K562 (cell line): ENCODE measurements around the gene MAPK8IP1. TPM values are rescaled to one million over a fixed set of nuclear protein-coding genes. Genes with fewer than 3 reads are reported as not detected.

ENCODE experiments used
- ATAC-seq: fragments of 200-7000 bp; cut with Tn5 transposase; 3 replicates; pipeline ENCODE4 v1.9.1; 2020; ENCODE audit warnings: moderate library complexity
- BruUV-seq: library from RNA; stranded (reverse); fragments of 400-500 nt; replicated peaks from 2 replicates; lab custom pipeline; 2021; lab: Mats Ljungman, UMichigan
- CTCF ChIA-PET: fragments of 300-600 bp; formaldehyde crosslinking; extraction: SDS; loops from one replicate; lab custom pipeline; 2021; ENCODE audit warnings: low intra/inter-chr PET ratio; lab: Yijun Ruan, JAX
- POLR2A ChIA-PET: fragments of 300-600, 350-650 bp; sonication (Branson Sonifier 250); formaldehyde crosslinking; extraction: SDS; loops from one replicate; lab custom pipeline; 2021; ENCODE audit warnings: antibody characterized with exemption, inconsistent platforms; lab: Yijun Ruan, JAX
- DNase-seq, 4 experiments: peaks; one replicate each; pipeline versions ENCODE4 v3.0.0 to v3.0.0-alpha.2; 2011 to 2018; ENCODE audit warnings: low spot score in 3 of 4, mixed read lengths in 3 of 4; ENCODE audit errors: extremely low read depth in 1 of 4
- FAIRE-seq: peaks from 2 replicates; lab custom pipeline; 2011; peaks lifted over from hg19 to GRCh38; lab: Jason Lieb, UNC
- H2AFZ ChIP-seq: 2 replicates; pipeline ENCODE4 v1.6.0; 2011; ENCODE audit warnings: low read depth, low read length, control low read depth, inconsistent platforms
- H3K27ac ChIP-seq: fragments of 200-600 bp; 3 replicates; pipeline ENCODE4 v1.8.0; 2011; ENCODE audit warnings: low read depth, mild to moderate bottlenecking, control low read depth, inconsistent platforms, low read length, moderate library complexity, mixed read lengths; ENCODE audit errors: extremely low read depth
- H3K27me3 ChIP-seq, 2 experiments: fragments of 300-600 bp in 1 of 2; 2 replicates in 1 of 2; 3 replicates in 1 of 2; pipeline versions ENCODE4 v1.6.0 to v1.8.0; 2011; ENCODE audit warnings: inconsistent platforms in 2 of 2, low read length in 2 of 2, mild to moderate bottlenecking in 1 of 2, mixed read lengths in 1 of 2, moderate library complexity in 1 of 2; ENCODE audit not compliant: control insufficient read depth in 2 of 2, insufficient read depth in 2 of 2
- H3K36me3 ChIP-seq: fragments of 300-600 bp; 3 replicates; pipeline ENCODE4 v1.8.0; 2011; ENCODE audit warnings: mild to moderate bottlenecking, low read length, inconsistent platforms; ENCODE audit not compliant: control insufficient read depth, insufficient read depth
- H3K4me1 ChIP-seq, 2 experiments: fragments of 200-600 bp in 1 of 2; replicated peaks in 1 of 2; 2 replicates in 1 of 2; 3 replicates in 1 of 2; pipeline versions ENCODE4 v1.5.1 to v1.8.0; 2011; ENCODE audit warnings: inconsistent platforms in 2 of 2, low read length in 2 of 2, mild to moderate bottlenecking in 1 of 2, mixed read lengths in 1 of 2, moderate library complexity in 1 of 2; ENCODE audit not compliant: control insufficient read depth in 2 of 2, insufficient read depth in 2 of 2
- H3K4me2 ChIP-seq: 2 replicates; pipeline ENCODE4 v1.6.1; 2011; ENCODE audit warnings: low read length, control low read depth, inconsistent platforms, mixed read lengths; ENCODE audit not compliant: insufficient read depth
- H3K4me3 ChIP-seq: fragments of 200-600 bp; sonication (generic), shearing (Covaris generic); 2 replicates; pipeline ENCODE4 v1.5.1; 2016; ENCODE audit warnings: control low read depth, inconsistent platforms
- H3K79me2 ChIP-seq: fragments of 200-600 bp; 3 replicates; pipeline ENCODE4 v1.8.0; 2011; ENCODE audit warnings: low read length, inconsistent platforms; ENCODE audit not compliant: control insufficient read depth, insufficient read depth
- H3K9ac ChIP-seq, 2 experiments: 2 replicates each; pipeline versions ENCODE4 v1.6.0 to v1.6.1; 2011; ENCODE audit warnings: low read depth in 2 of 2, low read length in 2 of 2, control low read depth in 1 of 2, inconsistent platforms in 1 of 2, mild to moderate bottlenecking in 1 of 2, mixed read lengths in 1 of 2; ENCODE audit not compliant: insufficient read depth in 1 of 2
- H3K9me1 ChIP-seq: one replicate; pipeline ENCODE4 v1.6.0; 2011; ENCODE audit warnings: inconsistent platforms, mild to moderate bottlenecking, low read length, moderate library complexity; ENCODE audit not compliant: control insufficient read depth, insufficient read depth
- H3K9me3 ChIP-seq: replicated peaks from 2 replicates; pipeline ENCODE4 v1.5.1; 2011; ENCODE audit warnings: low read depth, low read length, inconsistent platforms; ENCODE audit not compliant: control insufficient read depth, insufficient read depth
- H4K20me1 ChIP-seq: replicated peaks from 2 replicates; pipeline ENCODE4 v1.6.1; 2011; ENCODE audit warnings: low read length, inconsistent platforms, mixed read lengths; ENCODE audit not compliant: control insufficient read depth, insufficient read depth
- NFIC ChIP-seq: fragments of 450-650 bp; IDR thresholded peaks from 2 replicates; pipeline ENCODE4 v1.6.1; 2017; ENCODE audit warnings: mild to moderate bottlenecking, inconsistent platforms
- TFAM ChIP-seq: fragments of 250-450 bp; sonication (Bioruptor Pico); conservative IDR thresholded peaks from 2 replicates; pipeline ENCODE4 v1.5.0; 2021; ENCODE audit warnings: mild to moderate bottlenecking, moderate library complexity
- WGBS: fragments of 100-300 bp; shearing (Covaris generic); methylation state at CpG from one replicate; pipeline ENCODE4 v1.1.6; 2016; ENCODE audit warnings: low coverage, mixed read lengths; ENCODE audit not compliant: insufficient coverage; ENCODE audit errors: missing lambda C conversion rate; 5-methylcytosine and 5-hydroxymethylcytosine counted together
- in situ Hi-C: fragments of 300-500 bp; cut with MboI; formaldehyde crosslinking; loops from 4 replicates; pipeline ENCODE4 v1.15.0; 2018; ENCODE audit warnings: inconsistent platforms, mixed read lengths
- intact Hi-C: fragments of 100-400 bp; cut with micrococcal nuclease; formaldehyde crosslinking; loops from 2 replicates; pipeline ENCODE4 v1.14.2; 2022
- polyA plus RNA-seq, 8 experiments: library from polyadenylated mRNA; depleted of rRNA in 4 of 8; stranded (reverse) in 5 of 8; unstranded in 3 of 8; fragments of >200 nt; fragmentation: Nextera tagmentation in 2 of 8; fragmentation: Illumina TruSeq in 1 of 8; extraction: Ambion mirVana in 2 of 8; extraction: Trizol in 1 of 8; gene quantifications; 2 replicates each; pipeline versions ENCODE4 v1.2.1 to v1.2.3, GENCODE V29; 2011 to 2014; ENCODE audit warnings: inconsistent platforms in 1 of 8, missing spikeins in 1 of 8
- total RNA-seq, 7 experiments: library from RNA; depleted of rRNA in 6 of 7; stranded (reverse); fragments of >200 nt in 6 of 7; fragmentation: Illumina TruSeq in 2 of 7; extraction: Trizol in 2 of 7; gene quantifications; 2 replicates each; pipeline versions ENCODE4 v1.2.1 to v1.2.3, GENCODE V29; 2011 to 2021; ENCODE audit warnings: low replicate concordance in 1 of 7
- TF ChIP-seq, protein P1 (sequence below), 3 experiments: fragments of 200-800 bp in 1 of 3; sonication (Bioruptor generic) in 1 of 3; sonication (generic) in 1 of 3; formaldehyde crosslinking in 1 of 3; IDR thresholded peaks; 2 replicates each; pipeline versions ENCODE4 v1.6.1 to v1.8.0; 2016 to 2022; ENCODE audit warnings: mild to moderate bottlenecking in 2 of 3, missing compliant biosample characterization in 2 of 3, missing genetic modification characterization in 2 of 3, missing genetic modification reagents in 1 of 3

The MAPK8IP1 gene
- total and polyA plus RNA-seq, 9 of the 15 experiments (the other 6 are each of a cell fraction or from before 2014, with no cell fraction given): 0.13 to 6.9 (median 2.5) TPM

DNA sequence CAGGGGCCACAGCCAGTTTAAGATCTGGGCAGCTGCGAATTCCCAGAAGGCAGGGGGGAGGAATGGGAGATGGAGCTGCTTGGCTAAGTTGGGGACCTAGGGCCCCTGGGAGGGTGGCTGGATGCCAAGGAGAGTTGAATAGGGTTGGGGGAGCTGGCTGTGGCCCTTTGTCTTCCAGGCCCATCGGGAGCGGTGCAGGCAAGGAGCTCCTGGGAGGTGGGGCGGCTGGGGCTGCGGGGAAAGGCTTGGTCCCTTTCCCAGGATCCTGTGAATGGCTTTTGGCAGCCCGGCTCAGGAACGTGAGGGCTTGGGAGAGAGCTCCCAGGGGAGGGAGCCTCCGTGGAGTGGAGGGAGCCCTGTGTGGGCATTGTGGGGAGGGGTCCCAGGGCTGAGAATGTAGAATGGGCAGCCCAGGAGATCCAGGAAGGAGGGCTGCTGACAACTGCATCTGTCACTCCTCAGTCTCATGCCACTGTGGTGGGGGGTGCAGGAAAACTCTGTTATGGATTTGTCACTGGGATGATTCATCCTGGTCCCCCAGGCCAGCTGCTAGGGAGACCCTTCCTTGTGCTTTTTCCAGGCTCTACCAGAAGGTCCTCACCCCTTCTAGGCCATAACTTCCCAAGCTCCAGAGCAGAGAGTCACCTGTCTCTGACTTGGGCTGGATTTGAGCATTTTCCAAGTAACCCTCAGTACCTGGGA lies 15.6 kb downstream of the MAPK8IP1 start:
- TF ChIP-seq TFAM (CRISPR knock-in tag) (no peak), NFIC (0 out of 2 replicates have a peak, but pooled peaks have one; percentile 24)
- TF ChIP-seq, protein P1, sequence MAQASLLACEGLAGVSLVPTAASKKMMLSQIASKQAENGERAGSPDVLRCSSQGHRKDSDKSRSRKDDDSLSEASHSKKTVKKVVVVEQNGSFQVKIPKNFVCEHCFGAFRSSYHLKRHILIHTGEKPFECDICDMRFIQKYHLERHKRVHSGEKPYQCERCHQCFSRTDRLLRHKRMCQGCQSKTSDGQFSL (CRISPR knock-in tag; IDR thresholded peaks at IDR 0.05): 0 out of 2 replicates have a peak, but pooled peaks have one; percentile 40
- TF ChIP-seq, protein P1 (tag; IDR thresholded peaks at IDR 0.05): no peak
- 0 out of 2 replicates have a peak overlapping the region, but pooled peaks have one; percentile 70 for H3K4me2 ChIP-seq
- in situ Hi-C loops: no loop called here
- H3K9ac ChIP-seq: peak overlapping the region in 1 of 2 experiments; percentile 89; a peak in 2 of 4 replicates
- H2AFZ ChIP-seq: no peak overlapping the region
- no peak for DNase-seq
- no peaks in the 10 kb centered on the region; a peak in 1 of 5 replicates for H3K27me3 ChIP-seq
- no peaks in the 10 kb centered on the region for H3K9me3 ChIP-seq
- no peak for ATAC-seq
- intact Hi-C loops: no loop called here
- H3K79me2 ChIP-seq: no peaks in the 10 kb centered on the region
- H3K4me1 ChIP-seq: peaks cover 14 to 77% of the 10 kb centered on the region in 2 experiments
- no peak overlapping the region for H3K27ac ChIP-seq
- no TSS peak for BruUV-seq
- FAIRE-seq: no peak
- CTCF ChIA-PET: no interaction called here
- 31% methylated on average over 6 of the region's 8 CpGs for WGBS
- H3K4me3 ChIP-seq: no peak overlapping the region
- peaks cover 3% of the 10 kb centered on the region for H3K9me1 ChIP-seq
- POLR2A ChIA-PET: interaction anchor here (0.7 to 1.6 kb wide), 7 partner anchors 9 to 261 kb away, joined by 3 to 6 read pairs (median 4); partner anchors contain the start of genes LARGE2 and PEX16
- no peaks in the 10 kb centered on the region for H3K36me3 ChIP-seq
- H4K20me1 ChIP-seq: 0 out of 2 replicates have a peak, but pooled peaks cover 4% of the 10 kb centered on the region
